ENCODE results near the gene ETS1. TPM values are rescaled to one million over a fixed set of nuclear protein-coding genes. Genes with fewer than 3 reads are reported as not detected.

The ETS1 gene
- total and polyA plus RNA-seq, 5 donors from 2014 or later = 489 to 1,033 (median 577) TPM

- H3K4me1 ChIP-seq (ENCODE audit: control insufficient read depth, insufficient read depth, low read length, poor library complexity, severe bottlenecking) = peaks cover 40% of the 10 kb centered on the region
- H3K4me1 Mint-ChIP-seq = peaks cover 18 to 92% (median 70%) of the 10 kb centered on the region in 4 donors
- H3K36me3 ChIP-seq (ENCODE audit: control insufficient read depth, insufficient read depth, low read length) = peaks cover 70% of the 10 kb centered on the region
Measured at GRCh38 chr11:128457874-128458273, 129.5 kb downstream of the ETS1 start.

GRCh38 chr11:128456566-128457268, 130.6 kb downstream of the ETS1 start:
- H3K36me3 ChIP-seq (ENCODE audit: control insufficient read depth, insufficient read depth, low read length) = peaks cover 58% of the 10 kb centered on the region
- peak overlapping the region in 2 of 4 donors; percentile 46 to 53 for H3K4me3 Mint-ChIP-seq
- no peak overlapping the region for H3K4me3 ChIP-seq (ENCODE audit: low read depth, low read length)
- H3K27ac ChIP-seq (ENCODE audit: insufficient read depth, low read length, poor library complexity, severe bottlenecking) = peak overlapping the region; percentile 43
- no peaks in the 10 kb centered on the region for H3K9me3 ChIP-seq (ENCODE audit: control insufficient read depth in 2 of 2, low read length in 2 of 2)
- H3K9me3 Mint-ChIP-seq = no peaks in the 10 kb centered on the region
- H3K27me3 ChIP-seq (ENCODE audit: control insufficient read depth, insufficient read depth, low read length) = no peaks in the 10 kb centered on the region
- H3K27me3 Mint-ChIP-seq = no peaks in the 10 kb centered on the region
- H3K36me3 Mint-ChIP-seq = peaks cover 55% of the 10 kb centered on the region
- peaks cover 16 to 90% (median 69%) of the 10 kb centered on the region in 4 donors for H3K4me1 Mint-ChIP-seq
- H3K27ac Mint-ChIP-seq = peak overlapping the region; percentile 26 to 88 (median 85)
- DNase-seq (peak in 1 of 3 donors; percentile 23), ATAC-seq (ENCODE audit: low read depth in 2 of 2) (no peak)
- H3K4me1 ChIP-seq (ENCODE audit: control insufficient read depth, insufficient read depth, low read length, poor library complexity, severe bottlenecking) = peaks cover 40% of the 10 kb centered on the region

More at GRCh38 chr11:128457874-128458273, 129.5 kb downstream of the ETS1 start:
- H3K27ac ChIP-seq (ENCODE audit: insufficient read depth, low read length, poor library complexity, severe bottlenecking) = peak overlapping the region; percentile 5
- peak overlapping the region; percentile 35 to 85 (median 54) for H3K27ac Mint-ChIP-seq
- no peaks in the 10 kb centered on the region for H3K9me3 ChIP-seq (ENCODE audit: control insufficient read depth in 2 of 2, low read length in 2 of 2)
- ATAC-seq (ENCODE audit: low read depth in 2 of 2) (no peak), DNase-seq (peak in 1 of 3 donors; percentile 6)
- H3K4me3 Mint-ChIP-seq = no peak overlapping the region
- H3K27me3 Mint-ChIP-seq = no peaks in the 10 kb centered on the region
- H3K4me3 ChIP-seq (ENCODE audit: low read depth, low read length) = no peak overlapping the region
- no peaks in the 10 kb centered on the region for H3K27me3 ChIP-seq (ENCODE audit: control insufficient read depth, insufficient read depth, low read length)
- H3K9me3 Mint-ChIP-seq = no peaks in the 10 kb centered on the region
- H3K36me3 Mint-ChIP-seq = peaks cover 67% of the 10 kb centered on the region

- DNase-seq (peak in 1 of 3 donors; percentile 30), ATAC-seq (ENCODE audit: low read depth in 2 of 2) (no peak)
- Histone ChIP-seq H3K27ac (ENCODE audit: insufficient read depth, low read length, poor library complexity, severe bottlenecking) (peak overlapping the region; percentile 43), H3K9me3 (ENCODE audit: control insufficient read depth in 2 of 2, low read length in 2 of 2) (no peaks in the 10 kb centered on the region), H3K36me3 (ENCODE audit: control insufficient read depth, insufficient read depth, low read length) (peaks cover 48% of the 10 kb centered on the region), H3K27me3 (ENCODE audit: control insufficient read depth, insufficient read depth, low read length) (no peaks in the 10 kb centered on the region), H3K4me3 (ENCODE audit: low read depth, low read length) (no peak overlapping the region), H3K4me1 (ENCODE audit: control insufficient read depth, insufficient read depth, low read length, poor library complexity, severe bottlenecking) (peaks cover 40% of the 10 kb centered on the region)
- no peaks in the 10 kb centered on the region for H3K27me3 Mint-ChIP-seq
- peak overlapping the region in 1 of 4 donors; percentile 46 for H3K4me3 Mint-ChIP-seq
- H3K9me3 Mint-ChIP-seq = no peaks in the 10 kb centered on the region
- H3K4me1 Mint-ChIP-seq = peaks cover 16 to 84% (median 65%) of the 10 kb centered on the region in 4 donors
- peak overlapping the region; percentile 57 to 88 (median 73) for H3K27ac Mint-ChIP-seq
- H3K36me3 Mint-ChIP-seq = peaks cover 46% of the 10 kb centered on the region
Measured at GRCh38 chr11:128455766-128456165, 131.6 kb downstream of the ETS1 start.

- peaks cover 30% of the 10 kb centered on the region for H3K36me3 ChIP-seq (ENCODE audit: control insufficient read depth, insufficient read depth, low read length)
- DNase-seq (peak in 1 of 3 donors; percentile 62), ATAC-seq (ENCODE audit: low read depth in 2 of 2) (peak; percentile 18 to 19)
- Mint-ChIP-seq H3K27ac (peak overlapping the region; percentile 70 to 91 (median 88)), H3K4me1 (peaks cover 21 to 78% (median 59%) of the 10 kb centered on the region in 4 donors), H3K36me3 (peaks cover 33% of the 10 kb centered on the region), H3K27me3 (no peaks in the 10 kb centered on the region), H3K4me3 (peak overlapping the region in 3 of 4 donors; percentile 12 to 71 (median 13)), H3K9me3 (no peaks in the 10 kb centered on the region)
- H3K4me1 ChIP-seq (ENCODE audit: control insufficient read depth, insufficient read depth, low read length, poor library complexity, severe bottlenecking) = peaks cover 43% of the 10 kb centered on the region
- peak overlapping the region; percentile 54 for H3K27ac ChIP-seq (ENCODE audit: insufficient read depth, low read length, poor library complexity, severe bottlenecking)
- peak overlapping the region; percentile 20 for H3K4me3 ChIP-seq (ENCODE audit: low read depth, low read length)
- no peaks in the 10 kb centered on the region for H3K27me3 ChIP-seq (ENCODE audit: control insufficient read depth, insufficient read depth, low read length)
- no peaks in the 10 kb centered on the region for H3K9me3 ChIP-seq (ENCODE audit: control insufficient read depth in 2 of 2, low read length in 2 of 2)
Measured at GRCh38 chr11:128453444-128454336, 133.7 kb downstream of the ETS1 start.

- H3K27ac ChIP-seq (ENCODE audit: insufficient read depth, low read length, poor library complexity, severe bottlenecking) = peak overlapping the region; percentile 41
- no peaks in the 10 kb centered on the region for H3K9me3 ChIP-seq (ENCODE audit: control insufficient read depth in 2 of 2, low read length in 2 of 2)
- peak overlapping the region in 2 of 3 donors; percentile 70 to 89 for H3K27ac Mint-ChIP-seq
- peaks cover 0 to 5% (median 0%) of the 10 kb centered on the region in 7 donors for H3K9me3 Mint-ChIP-seq
- no peaks in the 10 kb centered on the region for H3K27me3 ChIP-seq (ENCODE audit: control insufficient read depth, insufficient read depth, low read length)
- H3K4me1 Mint-ChIP-seq = peaks cover 27 to 72% (median 53%) of the 10 kb centered on the region in 4 donors
- H3K4me3 Mint-ChIP-seq = peak overlapping the region in 2 of 4 donors; percentile 13 to 25
- H3K4me1 ChIP-seq (ENCODE audit: control insufficient read depth, insufficient read depth, low read length, poor library complexity, severe bottlenecking) = peaks cover 43% of the 10 kb centered on the region
- peaks cover 11% of the 10 kb centered on the region for H3K36me3 ChIP-seq (ENCODE audit: control insufficient read depth, insufficient read depth, low read length)
- ATAC-seq (ENCODE audit: low read depth in 2 of 2) (no peak), DNase-seq (peak in 1 of 3 donors; percentile 41)
- no peak overlapping the region for H3K4me3 ChIP-seq (ENCODE audit: low read depth, low read length)
- H3K36me3 Mint-ChIP-seq = peaks cover 31% of the 10 kb centered on the region
- peaks cover 4% of the 10 kb centered on the region for H3K27me3 Mint-ChIP-seq
Measured at GRCh38 chr11:128451652-128452470, 135.5 kb downstream of the ETS1 start.

GRCh38 chr11:128450882-128451651, 136.3 kb downstream of the ETS1 start:
- peaks cover 4% of the 10 kb centered on the region for H3K36me3 ChIP-seq (ENCODE audit: control insufficient read depth, insufficient read depth, low read length)
- Mint-ChIP-seq H3K36me3 (peaks cover 28% of the 10 kb centered on the region), H3K4me1 (peaks cover 31 to 69% (median 51%) of the 10 kb centered on the region in 4 donors), H3K9me3 (peaks cover 0 to 8% (median 0%) of the 10 kb centered on the region in 7 donors), H3K4me3 (peak overlapping the region in 2 of 4 donors; percentile 35 to 66), H3K27ac (peak overlapping the region in 1 of 3 donors; percentile 56), H3K27me3 (peaks cover 4% of the 10 kb centered on the region)
- H3K27me3 ChIP-seq (ENCODE audit: control insufficient read depth, insufficient read depth, low read length) = no peaks in the 10 kb centered on the region
- ATAC-seq (ENCODE audit: low read depth in 2 of 2) = no peak
- peak in 1 of 3 donors; percentile 7 for DNase-seq
- H3K4me1 ChIP-seq (ENCODE audit: control insufficient read depth, insufficient read depth, low read length, poor library complexity, severe bottlenecking) = peaks cover 41% of the 10 kb centered on the region
- no peaks in the 10 kb centered on the region for H3K9me3 ChIP-seq (ENCODE audit: control insufficient read depth in 2 of 2, low read length in 2 of 2)
- no peak overlapping the region for H3K27ac ChIP-seq (ENCODE audit: insufficient read depth, low read length, poor library complexity, severe bottlenecking)
- H3K4me3 ChIP-seq (ENCODE audit: low read depth, low read length) = no peak overlapping the region

Data from CD4-positive, CD25-positive, alpha-beta regulatory T cell (primary cell).